GM18951 (cell line): ENCODE measurements around the gene S100A6.

Experiments
- POLR2A ChIP-seq: IDR thresholded peaks from 4 replicates; pipeline ENCODE4 v1.6.1; 2011; ENCODE audit warnings: mild to moderate bottlenecking; ENCODE audit not compliant: insufficient read length, insufficient read depth; ENCODE audit errors: extremely low read depth
- in situ Hi-C: fragments of 300-500 bp; cut with MboI; formaldehyde crosslinking; loops from one replicate; pipeline ENCODE4 v1.12.0; 2022; ENCODE audit warnings: low sequenced_read_pairs, mixed read lengths, inconsistent platforms; ENCODE audit not compliant: unreplicated experiment

The S100A6 gene

GRCh38 chr1:153557877-153558276, 22.1 kb upstream of the S100A6 start:
- in situ Hi-C loops, result loop anchor here (5.0 kb wide), 1 partner anchor 41 kb away; no protein-coding TSS in a partner anchor
- no peak for TF ChIP-seq POLR2A

- in situ Hi-C loops, result loop anchor here (5.0 kb wide), 1 partner anchor 39 kb away; no protein-coding TSS in a partner anchor
- TF ChIP-seq POLR2A, result no peak
Observed at GRCh38 chr1:153556348-153556747, 20.6 kb upstream of the S100A6 start.

GRCh38 chr1:153553830-153554541, 18.2 kb upstream of the S100A6 start:
- in situ Hi-C loops, result no loop called here
- no peak for TF ChIP-seq POLR2A

- no peak for TF ChIP-seq POLR2A
- in situ Hi-C loops, result no loop called here
Observed at GRCh38 chr1:153553096-153553495, 17.3 kb upstream of the S100A6 start.

- in situ Hi-C loops, result no loop called here
- TF ChIP-seq POLR2A, result no peak
Observed at GRCh38 chr1:153552335-153552734, 16.5 kb upstream of the S100A6 start.

GRCh38 chr1:153550827-153551500, 15.2 kb upstream of the S100A6 start:
- no peak for TF ChIP-seq POLR2A
- in situ Hi-C loops, result no loop called here

GRCh38 chr1:153550398-153550758, 14.6 kb upstream of the S100A6 start:
- TF ChIP-seq POLR2A, result no peak
- in situ Hi-C loops, result no loop called here

- in situ Hi-C loops, result no loop called here
- no peak for TF ChIP-seq POLR2A
Observed at GRCh38 chr1:153549741-153550397, 14.1 kb upstream of the S100A6 start.

GRCh38 chr1:153548722-153549688, 13.2 kb upstream of the S100A6 start, which contains the start of gene S100A3:
S100A3 (minus strand) TSS chr1:153549258; CDS start chr1:153548485, 773 bp downstream.
- in situ Hi-C loops, result no loop called here

GRCh38 chr1:153547560-153548551, 12.1 kb upstream of the S100A6 start:
- TF ChIP-seq POLR2A, result no peak
- in situ Hi-C loops, result no loop called here

More at GRCh38 chr1:153548722-153549688, 13.2 kb upstream of the S100A6 start, which contains the start of gene S100A3:
- TF ChIP-seq POLR2A, result no peak

GRCh38 chr1:153546796-153547559, 11.2 kb upstream of the S100A6 start:
- in situ Hi-C loops, result no loop called here
- no peak for TF ChIP-seq POLR2A
